ENCODE data around the gene CRYBA1. TPM values are rescaled to one million over a fixed set of nuclear protein-coding genes. Genes with fewer than 3 reads are reported as not detected.
"Not testable (repeated sequence)": the region's sequence is repeated elsewhere in the genome, so short reads cannot be mapped to it uniquely, and the experiment has no call there.

Gene CRYBA1
- polyA plus RNA-seq, 1 donor, result not detected

DNA sequence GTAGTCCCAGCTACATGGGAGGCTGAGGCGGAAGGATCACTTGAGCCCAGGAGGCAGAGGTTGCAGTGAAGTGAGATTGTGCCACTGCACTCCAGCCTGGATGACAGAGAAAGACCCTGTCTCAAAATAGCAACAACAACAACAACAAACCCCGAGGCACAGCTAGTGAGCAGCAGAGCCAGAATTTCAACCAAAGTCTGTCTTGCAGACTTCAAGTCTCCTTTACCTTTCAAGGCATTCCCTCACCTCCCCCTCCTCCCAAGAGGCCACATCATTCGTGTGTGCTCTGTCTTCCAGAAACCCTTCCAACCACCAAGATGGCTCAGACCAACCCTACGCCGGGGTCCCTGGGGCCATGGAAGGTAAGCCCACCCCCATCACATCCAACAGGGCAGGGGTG is 2.2 kb downstream of the CRYBA1 start:
- WGBS (ENCODE audit: insufficient coverage, low lambda C conversion rate), result no CpG with 5 or more reads among the region's 5 CpGs
- H3K27ac ChIP-seq (ENCODE audit: low read length), result no peak overlapping the region
- no peak overlapping the region for H3K4me3 ChIP-seq (ENCODE audit: low read length)
- no peaks in the 10 kb centered on the region for H3K9me3 ChIP-seq (ENCODE audit: control insufficient read depth, low read depth, low read length)
- H3K27me3 ChIP-seq (ENCODE audit: control insufficient read depth, insufficient read depth, low read length), result no peaks in the 10 kb centered on the region
- H3K36me3 ChIP-seq (ENCODE audit: control insufficient read depth, insufficient read depth, low read length), result no peaks in the 10 kb centered on the region
- DNase-seq, result no peak
- no peaks in the 10 kb centered on the region for H3K4me1 ChIP-seq (ENCODE audit: control insufficient read depth, insufficient read depth, low read length)

DNA sequence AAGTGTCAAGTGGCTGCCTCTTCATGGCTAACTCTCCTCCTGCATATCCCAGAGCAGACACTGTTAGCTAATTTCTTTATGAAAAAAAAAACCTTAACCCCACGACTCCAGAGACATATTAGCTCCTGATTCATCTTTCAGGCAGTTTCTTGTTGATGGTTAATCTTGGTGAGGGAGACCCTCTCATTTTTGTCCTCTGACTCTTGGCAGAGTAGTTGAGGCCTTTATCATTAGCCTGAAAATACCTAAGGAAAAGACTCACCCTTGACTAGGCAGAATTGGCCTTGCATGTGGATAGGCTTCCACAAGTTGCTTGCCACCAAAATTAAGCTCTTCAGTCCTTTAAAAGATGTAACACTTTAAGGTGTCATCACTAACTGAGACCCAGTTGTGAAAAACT is 4.0 kb downstream of the CRYBA1 start:
- H3K27ac ChIP-seq (ENCODE audit: low read length), result no peak overlapping the region
- no peaks in the 10 kb centered on the region for H3K4me1 ChIP-seq (ENCODE audit: control insufficient read depth, insufficient read depth, low read length)
- no peaks in the 10 kb centered on the region for H3K36me3 ChIP-seq (ENCODE audit: control insufficient read depth, insufficient read depth, low read length)
- no peak overlapping the region for H3K4me3 ChIP-seq (ENCODE audit: low read length)
- no CpG with 5 or more reads among the region's 1 CpG for WGBS (ENCODE audit: insufficient coverage, low lambda C conversion rate)
- no peaks in the 10 kb centered on the region for H3K9me3 ChIP-seq (ENCODE audit: control insufficient read depth, low read depth, low read length)
- no peak for DNase-seq
- H3K27me3 ChIP-seq (ENCODE audit: control insufficient read depth, insufficient read depth, low read length), result no peaks in the 10 kb centered on the region

DNA sequence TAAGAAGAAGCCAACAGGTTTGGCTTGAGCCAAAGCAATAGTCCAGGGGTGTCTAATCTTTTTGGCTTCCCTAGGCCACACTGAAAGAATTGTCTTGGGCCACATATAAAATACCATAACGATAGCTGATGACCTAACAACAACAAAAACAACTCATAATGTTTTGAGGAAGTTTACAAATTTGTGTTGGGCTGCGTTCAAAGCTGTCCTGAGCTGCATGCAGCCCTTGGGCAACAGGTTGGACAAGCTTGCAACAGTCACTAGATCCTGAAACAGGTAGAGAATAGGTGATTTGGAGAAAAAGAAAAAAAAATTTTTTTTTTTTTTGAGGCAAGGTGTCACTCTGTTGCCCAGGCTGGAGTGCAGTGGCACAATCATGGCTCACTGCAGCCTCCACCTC is 4.5 kb downstream of the CRYBA1 start:
- Histone ChIP-seq H3K9me3 (ENCODE audit: control insufficient read depth, low read depth, low read length) (no peaks in the 10 kb centered on the region), H3K27me3 (ENCODE audit: control insufficient read depth, insufficient read depth, low read length) (no peaks in the 10 kb centered on the region), H3K36me3 (ENCODE audit: control insufficient read depth, insufficient read depth, low read length) (no peaks in the 10 kb centered on the region), H3K4me1 (ENCODE audit: control insufficient read depth, insufficient read depth, low read length) (no peaks in the 10 kb centered on the region), H3K4me3 (ENCODE audit: low read length) (no peak overlapping the region), H3K27ac (ENCODE audit: low read length) (no peak overlapping the region)
- 80% methylated on average over 1 of the region's 2 CpGs for WGBS (ENCODE audit: insufficient coverage, low lambda C conversion rate)
- no peak for DNase-seq

- Histone ChIP-seq H3K4me3 (ENCODE audit: low read length) (no peak overlapping the region), H3K9me3 (ENCODE audit: control insufficient read depth, low read depth, low read length) (no peaks in the 10 kb centered on the region), H3K27me3 (ENCODE audit: control insufficient read depth, insufficient read depth, low read length) (no peaks in the 10 kb centered on the region), H3K4me1 (ENCODE audit: control insufficient read depth, insufficient read depth, low read length) (no peaks in the 10 kb centered on the region), H3K36me3 (ENCODE audit: control insufficient read depth, insufficient read depth, low read length) (no peaks in the 10 kb centered on the region), H3K27ac (ENCODE audit: low read length) (no peak overlapping the region)
- no CpG with 5 or more reads among the region's 7 CpGs for WGBS (ENCODE audit: insufficient coverage, low lambda C conversion rate)
- DNase-seq, result no peak
These were observed 5.6 kb downstream of the CRYBA1 start for GRCh38 chr17:29252101-29252791.

DNA sequence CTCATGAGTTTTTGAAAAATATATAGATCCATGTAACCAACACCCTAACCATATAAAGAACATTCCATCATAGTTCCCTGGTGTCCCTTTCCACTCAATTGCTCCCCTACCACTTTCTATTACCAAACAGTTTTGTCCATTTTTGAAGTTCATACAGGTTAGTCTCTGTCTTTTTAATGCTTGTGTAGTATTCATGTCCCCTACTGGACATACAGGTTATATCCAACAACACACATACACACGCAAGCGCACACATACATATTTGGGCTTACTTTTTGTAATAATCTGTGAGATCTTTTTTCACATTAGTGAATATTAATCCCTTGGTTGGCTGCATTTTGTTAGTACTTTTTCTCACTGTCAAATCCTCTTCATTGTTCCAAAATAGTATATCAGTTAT is 6.4 kb downstream of the CRYBA1 start:
- no CpG with 5 or more reads among the region's 2 CpGs for WGBS (ENCODE audit: insufficient coverage, low lambda C conversion rate)
- no peaks in the 10 kb centered on the region for H3K4me1 ChIP-seq (ENCODE audit: control insufficient read depth, insufficient read depth, low read length)

DNA sequence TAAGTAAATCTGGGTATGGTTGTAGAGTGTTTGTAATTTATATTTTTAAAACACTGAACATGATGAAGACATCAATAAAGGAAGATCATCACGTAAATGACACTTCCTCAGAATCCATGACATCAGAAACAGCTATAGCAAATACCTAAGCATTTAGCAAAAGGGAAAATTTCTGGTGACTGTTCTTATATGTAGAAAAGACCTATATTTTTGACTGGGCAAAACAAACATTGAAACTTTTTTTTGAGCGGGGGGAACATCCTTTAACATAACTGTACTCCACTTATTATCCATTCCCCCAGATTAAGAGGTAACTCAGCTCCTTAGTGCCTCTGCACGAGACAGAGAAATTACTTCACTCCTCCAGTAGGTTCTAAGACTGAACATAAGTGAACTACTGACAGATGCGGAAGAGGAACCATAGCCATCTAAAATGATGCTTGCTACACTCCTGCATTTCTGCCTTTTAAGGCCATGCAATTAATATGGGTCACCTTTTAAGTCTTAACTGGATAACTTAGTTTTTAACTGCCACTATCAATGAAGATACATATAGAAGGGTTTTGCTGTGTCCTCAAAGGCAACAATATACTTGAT is 9.4 kb downstream of the CRYBA1 start:
- no CpG with 5 or more reads among the region's 4 CpGs for WGBS (ENCODE audit: insufficient coverage, low lambda C conversion rate)
- no peaks in the 10 kb centered on the region for H3K9me3 ChIP-seq (ENCODE audit: control insufficient read depth, low read depth, low read length)
- H3K36me3 ChIP-seq (ENCODE audit: control insufficient read depth, insufficient read depth, low read length), result peaks cover 12% of the 10 kb centered on the region
- no peak overlapping the region for H3K27ac ChIP-seq (ENCODE audit: low read length)
- H3K4me1 ChIP-seq (ENCODE audit: control insufficient read depth, insufficient read depth, low read length), result no peaks in the 10 kb centered on the region
- H3K4me3 ChIP-seq (ENCODE audit: low read length), result no peak overlapping the region
- DNase-seq, result no peak
- no peaks in the 10 kb centered on the region for H3K27me3 ChIP-seq (ENCODE audit: control insufficient read depth, insufficient read depth, low read length)

More for the DNA sequence above, 6.4 kb downstream of the CRYBA1 start:
- Histone ChIP-seq H3K27ac (ENCODE audit: low read length) (no peak overlapping the region), H3K4me3 (ENCODE audit: low read length) (no peak overlapping the region), H3K9me3 (ENCODE audit: control insufficient read depth, low read depth, low read length) (no peaks in the 10 kb centered on the region), H3K36me3 (ENCODE audit: control insufficient read depth, insufficient read depth, low read length) (no peaks in the 10 kb centered on the region), H3K27me3 (ENCODE audit: control insufficient read depth, insufficient read depth, low read length) (no peaks in the 10 kb centered on the region)
- DNase-seq, result no peak

GRCh38 chr17:29256735-29257466 is 10.2 kb downstream of the CRYBA1 start:
- peaks cover 12% of the 10 kb centered on the region for H3K36me3 ChIP-seq (ENCODE audit: control insufficient read depth, insufficient read depth, low read length)
- WGBS (ENCODE audit: insufficient coverage, low lambda C conversion rate), result 81% methylated on average over 6 of the region's 8 CpGs
- no peaks in the 10 kb centered on the region for H3K9me3 ChIP-seq (ENCODE audit: control insufficient read depth, low read depth, low read length)
- H3K4me1 ChIP-seq (ENCODE audit: control insufficient read depth, insufficient read depth, low read length), result no peaks in the 10 kb centered on the region
- H3K4me3 ChIP-seq (ENCODE audit: low read length), result no peak overlapping the region
- H3K27me3 ChIP-seq (ENCODE audit: control insufficient read depth, insufficient read depth, low read length), result no peaks in the 10 kb centered on the region
- no peak for DNase-seq
- H3K27ac ChIP-seq (ENCODE audit: low read length), result no peak overlapping the region

DNA sequence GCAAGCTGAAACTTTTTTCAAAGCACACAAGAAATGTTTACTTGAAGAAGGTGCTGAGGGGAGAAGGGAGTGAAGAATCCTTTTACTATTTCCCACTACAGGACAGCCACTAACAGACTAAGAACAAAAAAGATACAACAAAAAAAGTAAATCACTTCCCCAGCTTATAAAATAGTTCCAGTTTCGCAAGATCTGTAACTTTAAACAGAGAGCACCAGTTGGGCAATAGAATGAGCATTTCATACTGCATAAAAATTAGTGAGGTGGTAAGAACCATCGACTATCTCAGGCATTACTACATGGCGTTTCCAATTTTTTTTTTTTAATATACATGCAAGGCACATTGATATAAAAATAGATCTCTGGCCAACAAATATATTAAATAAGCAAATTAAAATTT is 11.1 kb downstream of the CRYBA1 start:
- Histone ChIP-seq H3K4me1 (ENCODE audit: control insufficient read depth, insufficient read depth, low read length) (no peaks in the 10 kb centered on the region), H3K27me3 (ENCODE audit: control insufficient read depth, insufficient read depth, low read length) (no peaks in the 10 kb centered on the region), H3K9me3 (ENCODE audit: control insufficient read depth, low read depth, low read length) (no peaks in the 10 kb centered on the region), H3K27ac (ENCODE audit: low read length) (no peak overlapping the region), H3K4me3 (ENCODE audit: low read length) (no peak overlapping the region), H3K36me3 (ENCODE audit: control insufficient read depth, insufficient read depth, low read length) (peaks cover 16% of the 10 kb centered on the region)
- DNase-seq, result no peak
- WGBS (ENCODE audit: insufficient coverage, low lambda C conversion rate), result 90% methylated on average over 2 of the region's 3 CpGs

DNA sequence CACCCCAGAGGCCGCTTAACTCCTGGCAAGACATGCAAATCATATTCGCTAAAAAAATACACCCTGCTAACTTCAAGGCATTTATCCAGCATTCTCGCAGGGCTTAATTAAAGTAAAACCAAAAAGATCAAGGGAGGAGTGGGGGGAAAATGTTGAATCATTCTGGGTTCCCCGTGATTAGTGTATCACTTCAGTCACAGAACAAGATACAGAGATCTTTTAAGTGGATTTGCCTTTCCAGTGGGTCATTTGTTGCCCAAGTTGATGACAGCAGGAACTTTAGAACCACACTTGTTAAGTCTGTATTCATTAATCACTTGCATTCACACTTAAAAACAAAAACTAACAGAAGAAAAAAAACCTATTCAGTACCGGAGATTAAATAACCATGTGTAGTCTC is 17.3 kb downstream of the CRYBA1 start:
- Histone ChIP-seq H3K9me3 (ENCODE audit: control insufficient read depth, low read depth, low read length) (no peaks in the 10 kb centered on the region), H3K4me1 (ENCODE audit: control insufficient read depth, insufficient read depth, low read length) (no peaks in the 10 kb centered on the region), H3K36me3 (ENCODE audit: control insufficient read depth, insufficient read depth, low read length) (peaks cover 54% of the 10 kb centered on the region), H3K27ac (ENCODE audit: low read length) (no peak overlapping the region), H3K4me3 (ENCODE audit: low read length) (no peak overlapping the region), H3K27me3 (ENCODE audit: control insufficient read depth, insufficient read depth, low read length) (no peaks in the 10 kb centered on the region)
- WGBS (ENCODE audit: insufficient coverage, low lambda C conversion rate), result 86% methylated on average over 1 of the region's 5 CpGs
- DNase-seq, result no peak

- peaks cover 42% of the 10 kb centered on the region for H3K36me3 ChIP-seq (ENCODE audit: control insufficient read depth, insufficient read depth, low read length)
- H3K27me3 ChIP-seq (ENCODE audit: control insufficient read depth, insufficient read depth, low read length); H3K9me3 ChIP-seq (ENCODE audit: control insufficient read depth, low read depth, low read length); H3K27ac ChIP-seq (ENCODE audit: low read length); DNase-seq; H3K4me3 ChIP-seq (ENCODE audit: low read length); H3K4me1 ChIP-seq (ENCODE audit: control insufficient read depth, insufficient read depth, low read length): not testable (repeated sequence)
- 100% methylated on average over 1 of the region's 9 CpGs for WGBS (ENCODE audit: insufficient coverage, low lambda C conversion rate)
These were observed 25.3 kb downstream of the CRYBA1 start for GRCh38 chr17:29271980-29272379.
